ENCODE data around the gene PTPRR.

DNA sequence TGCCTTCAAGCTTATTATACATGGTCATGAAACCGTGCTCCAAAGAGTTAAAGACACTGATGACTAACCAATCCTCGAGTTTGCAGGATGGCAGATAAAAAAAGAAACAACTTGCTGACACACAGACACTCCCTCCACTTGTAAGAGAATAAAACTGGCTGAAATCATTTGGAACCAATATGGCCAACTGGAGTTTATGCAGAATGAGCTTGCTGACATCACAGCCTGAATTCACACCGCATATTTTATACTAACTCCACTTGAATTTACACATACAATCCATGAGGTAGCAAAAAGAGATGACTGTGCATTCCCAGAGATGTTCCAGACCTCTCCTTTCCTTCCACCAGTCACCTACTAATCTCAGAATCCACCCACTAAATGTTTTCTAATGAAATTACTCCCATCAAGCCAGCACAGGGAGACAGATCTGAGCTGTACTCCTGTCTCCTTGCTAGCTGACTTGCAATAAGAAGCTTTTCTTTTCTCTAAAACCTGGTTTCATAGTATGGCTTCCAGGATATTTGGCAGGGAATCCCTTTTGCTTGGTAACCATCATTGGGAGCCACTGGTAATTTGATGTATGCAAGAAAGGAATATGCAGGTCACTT, 15.8 kb upstream of the PTPRR start:
- TF ChIP-seq, protein P1, sequence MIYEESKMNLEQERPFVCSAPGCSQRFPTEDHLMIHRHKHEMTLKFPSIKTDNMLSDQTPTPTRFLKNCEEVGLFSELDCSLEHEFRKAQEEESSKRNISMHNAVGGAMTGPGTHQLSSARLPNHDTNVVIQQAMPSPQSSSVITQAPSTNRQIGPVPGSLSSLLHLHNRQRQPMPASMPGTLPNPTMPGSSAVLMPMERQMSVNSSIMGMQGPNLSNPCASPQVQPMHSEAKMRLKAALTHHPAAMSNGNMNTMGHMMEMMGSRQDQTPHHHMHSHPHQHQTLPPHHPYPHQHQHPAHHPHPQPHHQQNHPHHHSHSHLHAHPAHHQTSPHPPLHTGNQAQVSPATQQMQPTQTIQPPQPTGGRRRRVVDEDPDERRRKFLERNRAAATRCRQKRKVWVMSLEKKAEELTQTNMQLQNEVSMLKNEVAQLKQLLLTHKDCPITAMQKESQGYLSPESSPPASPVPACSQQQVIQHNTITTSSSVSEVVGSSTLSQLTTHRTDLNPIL (CRISPR knock-in tag; IDR thresholded peaks at IDR 0.05; ENCODE audit: low read depth): no peak
- TF ChIP-seq TCF4 (CRISPR knock-in tag; IDR thresholded peaks at IDR 0.05; ENCODE audit: borderline replicate concordance) (no peak), TOX (CRISPR knock-in tag; IDR thresholded peaks at IDR 0.05; ENCODE audit: borderline replicate concordance) (no peak), OSR1 (CRISPR knock-in tag; IDR thresholded peaks at IDR 0.05) (no peak), ZFP3 (CRISPR knock-in tag; IDR thresholded peaks at IDR 0.05) (peak; percentile 53; the same call in 1 of the 2 replicates), ZNF565 (CRISPR knock-in tag; conservative IDR thresholded peaks at IDR 0.05; ENCODE audit: low read depth) (no peak), BACH2 (CRISPR knock-in tag; IDR thresholded peaks at IDR 0.05; ENCODE audit: borderline replicate concordance) (no peak), TSHZ2 (CRISPR knock-in tag; IDR thresholded peaks at IDR 0.05) (no peak), CSRNP3 (CRISPR knock-in tag; IDR thresholded peaks at IDR 0.05) (no peak), CSDC2 (CRISPR knock-in tag; IDR thresholded peaks at IDR 0.05) (no peak), ZNF70 (CRISPR knock-in tag; IDR thresholded peaks at IDR 0.05) (no peak), ZFP30 (CRISPR knock-in tag; IDR thresholded peaks at IDR 0.05) (no peak)
- TF ChIP-seq, protein P2, sequence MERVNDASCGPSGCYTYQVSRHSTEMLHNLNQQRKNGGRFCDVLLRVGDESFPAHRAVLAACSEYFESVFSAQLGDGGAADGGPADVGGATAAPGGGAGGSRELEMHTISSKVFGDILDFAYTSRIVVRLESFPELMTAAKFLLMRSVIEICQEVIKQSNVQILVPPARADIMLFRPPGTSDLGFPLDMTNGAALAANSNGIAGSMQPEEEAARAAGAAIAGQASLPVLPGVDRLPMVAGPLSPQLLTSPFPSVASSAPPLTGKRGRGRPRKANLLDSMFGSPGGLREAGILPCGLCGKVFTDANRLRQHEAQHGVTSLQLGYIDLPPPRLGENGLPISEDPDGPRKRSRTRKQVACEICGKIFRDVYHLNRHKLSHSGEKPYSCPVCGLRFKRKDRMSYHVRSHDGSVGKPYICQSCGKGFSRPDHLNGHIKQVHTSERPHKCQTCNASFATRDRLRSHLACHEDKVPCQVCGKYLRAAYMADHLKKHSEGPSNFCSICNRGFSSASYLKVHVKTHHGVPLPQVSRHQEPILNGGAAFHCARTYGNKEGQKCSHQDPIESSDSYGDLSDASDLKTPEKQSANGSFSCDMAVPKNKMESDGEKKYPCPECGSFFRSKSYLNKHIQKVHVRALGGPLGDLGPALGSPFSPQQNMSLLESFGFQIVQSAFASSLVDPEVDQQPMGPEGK (CRISPR knock-in tag; IDR thresholded peaks at IDR 0.05; ENCODE audit: borderline replicate concordance): no peak

Measured in SK-N-SH treated with all-trans-retinoic acid at 6 μM for 48 hours (cell line).